Fibroblast of lung (primary cell): ENCODE results near the gene TCF20. TPM values are rescaled to one million over a fixed set of nuclear protein-coding genes. Genes with fewer than 3 reads are reported as not detected.

ENCODE experiments used
- DNase-seq, 2 donors: peaks; one replicate each; pipeline versions ENCODE4 v3.0.0 to v3.0.0-alpha.2; 2010; ENCODE audit warnings: low read depth in 2 of 2
- H2AFZ ChIP-seq: 2 replicates; pipeline ENCODE4 v1.5.1; 2012; ENCODE audit warnings: low read length, control low read depth, inconsistent platforms
- H3K27ac ChIP-seq: 2 replicates; pipeline ENCODE4 v1.5.1; 2011; ENCODE audit warnings: low read length, control low read depth; ENCODE audit not compliant: insufficient read depth
- H3K27me3 ChIP-seq: 2 replicates; pipeline ENCODE4 v1.5.1; 2011; ENCODE audit warnings: mild to moderate bottlenecking, low read length; ENCODE audit not compliant: control insufficient read depth, insufficient read depth
- H3K36me3 ChIP-seq: 2 replicates; pipeline ENCODE4 v1.5.1; 2011; ENCODE audit warnings: low read length; ENCODE audit not compliant: control insufficient read depth, insufficient read depth
- H3K4me1 ChIP-seq: 2 replicates; pipeline ENCODE4 v1.5.1; 2011; ENCODE audit warnings: low read length; ENCODE audit not compliant: control insufficient read depth, insufficient read depth; ENCODE audit errors: extremely low read depth
- H3K4me2 ChIP-seq: 2 replicates; pipeline ENCODE4 v1.5.1; 2011; ENCODE audit warnings: low read length, control low read depth; ENCODE audit not compliant: insufficient read depth; ENCODE audit errors: extremely low read depth
- H3K4me3 ChIP-seq, 4 experiments: fragments of 200-600 bp in 1 of 4; sonication (generic) in 1 of 4; replicated peaks in 1 of 4; 2 replicates each; pipeline ENCODE4 v1.5.1; 2011 to 2016; ENCODE audit warnings: low read length in 4 of 4, low read depth in 3 of 4, mild to moderate bottlenecking in 3 of 4, control low read depth in 2 of 4, inconsistent platforms in 1 of 4, mixed read lengths in 1 of 4; ENCODE audit not compliant: insufficient read depth in 1 of 4; ENCODE audit errors: control extremely low read depth in 1 of 4
- H3K79me2 ChIP-seq: 2 replicates; pipeline ENCODE4 v1.5.1; 2012; ENCODE audit warnings: mild to moderate bottlenecking, low read length, inconsistent platforms; ENCODE audit not compliant: control insufficient read depth, insufficient read depth
- H3K9ac ChIP-seq: 2 replicates; pipeline ENCODE4 v1.5.1; 2011; ENCODE audit warnings: mild to moderate bottlenecking, low read length, control low read depth; ENCODE audit not compliant: insufficient read depth
- H3K9me3 ChIP-seq: 2 replicates; pipeline ENCODE4 v1.5.1; 2012; ENCODE audit warnings: low read depth, low read length; ENCODE audit not compliant: control insufficient read depth, insufficient read depth
- H4K20me1 ChIP-seq: 2 replicates; pipeline ENCODE4 v1.5.1; 2011; ENCODE audit warnings: low read length; ENCODE audit not compliant: control insufficient read depth, insufficient read depth; ENCODE audit errors: extremely low read depth
- EZH2 ChIP-seq: IDR thresholded peaks from 2 replicates; pipeline ENCODE4 v1.5.1; 2012; ENCODE audit warnings: low read length, control low read depth, mild to moderate bottlenecking; ENCODE audit errors: missing control alignments
- polyA plus RNA-seq, 2 donors: library from polyadenylated mRNA; depleted of rRNA in 1 of 2; stranded (reverse) in 1 of 2; unstranded in 1 of 2; fragments of >200 nt; gene quantifications; 2 replicates each; pipeline ENCODE4 v1.2.1, GENCODE V29; 2011 to 2012; ENCODE audit warnings: missing spikeins in 1 of 2
- total RNA-seq: library from RNA; depleted of rRNA; stranded (reverse); fragments of >200 nt; gene quantifications from 2 replicates; pipeline ENCODE4 v1.2.1, GENCODE V29; 2014
- TF ChIP-seq, protein P1 (sequence below), 2 donors: IDR thresholded peaks in 1 of 2; conservative IDR thresholded peaks in 1 of 2; 1 replicate in 1 of 2; 2 replicates in 1 of 2; pipeline ENCODE4 v1.5.1; 2011 to 2012; ENCODE audit warnings: low read length in 2 of 2, control low read depth in 1 of 2, inconsistent platforms in 1 of 2, low read depth in 1 of 2, mild to moderate bottlenecking in 1 of 2

The TCF20 gene
- total and polyA plus RNA-seq, 2 donors (not counting 1 experiment from before 2014, with no cell fraction given) = 11.8 to 25.4 TPM

DNA sequence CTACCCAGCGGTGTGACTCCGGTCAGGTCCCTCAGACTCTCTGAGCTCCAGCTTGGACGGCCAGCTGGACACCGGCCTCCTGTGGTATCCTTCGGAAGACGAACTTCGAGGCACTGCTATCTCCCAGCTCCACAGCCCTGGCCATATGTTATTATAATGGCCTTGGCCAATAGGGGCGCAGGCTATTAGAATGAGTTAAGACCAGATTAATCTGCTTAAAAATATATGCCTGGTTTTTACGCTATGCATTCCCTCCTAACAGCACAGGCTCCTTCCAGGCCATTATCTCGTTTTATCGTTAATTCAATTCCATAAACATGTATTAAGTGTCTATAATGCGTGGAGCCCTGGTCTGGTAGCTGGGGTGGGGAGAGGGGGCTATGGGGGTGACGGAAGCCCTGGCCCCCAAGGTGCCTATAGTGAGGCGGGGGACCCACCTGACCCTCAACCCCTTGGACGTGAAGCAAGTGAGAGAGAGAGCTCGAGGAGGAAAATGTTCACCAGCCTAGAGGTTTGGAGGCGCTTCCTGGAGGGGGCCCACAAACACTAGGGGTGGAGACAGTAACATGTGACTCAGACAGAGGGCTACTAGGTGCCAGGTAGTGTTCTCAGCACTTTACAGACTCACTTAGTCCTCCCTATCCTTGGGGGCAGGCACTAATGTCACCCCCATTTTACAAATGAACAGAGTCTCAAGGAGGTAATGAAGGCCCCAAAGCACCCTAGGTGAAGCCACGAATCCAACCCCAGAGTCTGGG lies 37.5 kb upstream of the TCF20 start:
- H4K20me1 ChIP-seq = no peaks in the 10 kb centered on the region
- no peaks in the 10 kb centered on the region for H3K36me3 ChIP-seq
- no peak overlapping the region for H2AFZ ChIP-seq
- TF ChIP-seq EZH2 = no peak
- TF ChIP-seq, protein P1, sequence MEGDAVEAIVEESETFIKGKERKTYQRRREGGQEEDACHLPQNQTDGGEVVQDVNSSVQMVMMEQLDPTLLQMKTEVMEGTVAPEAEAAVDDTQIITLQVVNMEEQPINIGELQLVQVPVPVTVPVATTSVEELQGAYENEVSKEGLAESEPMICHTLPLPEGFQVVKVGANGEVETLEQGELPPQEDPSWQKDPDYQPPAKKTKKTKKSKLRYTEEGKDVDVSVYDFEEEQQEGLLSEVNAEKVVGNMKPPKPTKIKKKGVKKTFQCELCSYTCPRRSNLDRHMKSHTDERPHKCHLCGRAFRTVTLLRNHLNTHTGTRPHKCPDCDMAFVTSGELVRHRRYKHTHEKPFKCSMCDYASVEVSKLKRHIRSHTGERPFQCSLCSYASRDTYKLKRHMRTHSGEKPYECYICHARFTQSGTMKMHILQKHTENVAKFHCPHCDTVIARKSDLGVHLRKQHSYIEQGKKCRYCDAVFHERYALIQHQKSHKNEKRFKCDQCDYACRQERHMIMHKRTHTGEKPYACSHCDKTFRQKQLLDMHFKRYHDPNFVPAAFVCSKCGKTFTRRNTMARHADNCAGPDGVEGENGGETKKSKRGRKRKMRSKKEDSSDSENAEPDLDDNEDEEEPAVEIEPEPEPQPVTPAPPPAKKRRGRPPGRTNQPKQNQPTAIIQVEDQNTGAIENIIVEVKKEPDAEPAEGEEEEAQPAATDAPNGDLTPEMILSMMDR (conservative IDR thresholded peaks at IDR 0.05 in 1 of 2, IDR thresholded peaks at IDR 0.05 in 1 of 2; ENCODE audit: low read depth in 1 of 2, low read length in 2 of 2) = no peak
- DNase-seq = no peak
- no peak overlapping the region for H3K4me3 ChIP-seq
- no peaks in the 10 kb centered on the region for H3K9me3 ChIP-seq
- peaks cover 7% of the 10 kb centered on the region for H3K27me3 ChIP-seq
- no peaks in the 10 kb centered on the region for H3K79me2 ChIP-seq
- H3K27ac ChIP-seq = no peak overlapping the region
- no peaks in the 10 kb centered on the region for H3K4me1 ChIP-seq
- H3K4me2 ChIP-seq = no peak overlapping the region
- no peak overlapping the region for H3K9ac ChIP-seq

DNA sequence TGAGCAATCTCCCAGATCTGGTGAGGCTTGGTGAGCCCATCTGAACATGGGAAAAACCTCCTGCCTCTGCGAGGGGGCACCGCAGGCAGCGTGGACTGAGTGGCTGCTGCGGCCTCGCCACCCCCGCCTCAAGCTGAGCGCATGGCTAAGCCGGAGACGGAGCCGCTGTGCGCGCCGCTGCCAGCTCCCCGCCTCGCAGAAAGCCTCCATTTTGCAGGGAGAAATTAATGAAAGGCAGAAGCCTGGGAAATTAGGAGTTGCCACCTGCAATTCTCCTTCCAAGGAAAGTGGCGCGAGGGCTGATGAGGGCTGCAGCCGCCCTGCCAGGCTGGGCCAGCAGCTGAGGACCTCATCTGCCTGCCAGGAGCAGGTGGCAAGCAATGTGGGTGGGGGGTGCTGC lies 35.6 kb upstream of the TCF20 start:
- Histone ChIP-seq H3K4me2 (no peak overlapping the region), H3K9me3 (no peaks in the 10 kb centered on the region), H3K79me2 (no peaks in the 10 kb centered on the region), H3K4me1 (no peaks in the 10 kb centered on the region), H3K27ac (no peak overlapping the region), H3K9ac (no peak overlapping the region), H3K36me3 (no peaks in the 10 kb centered on the region), H2AFZ (no peak overlapping the region), H3K4me3 (no peak overlapping the region), H4K20me1 (no peaks in the 10 kb centered on the region), H3K27me3 (peaks cover 3% of the 10 kb centered on the region)
- TF ChIP-seq EZH2 = no peak
- TF ChIP-seq, protein P1 (conservative IDR thresholded peaks at IDR 0.05 in 1 of 2, IDR thresholded peaks at IDR 0.05 in 1 of 2; ENCODE audit: low read depth in 1 of 2, low read length in 2 of 2) = no peak
- DNase-seq = no peak

DNA sequence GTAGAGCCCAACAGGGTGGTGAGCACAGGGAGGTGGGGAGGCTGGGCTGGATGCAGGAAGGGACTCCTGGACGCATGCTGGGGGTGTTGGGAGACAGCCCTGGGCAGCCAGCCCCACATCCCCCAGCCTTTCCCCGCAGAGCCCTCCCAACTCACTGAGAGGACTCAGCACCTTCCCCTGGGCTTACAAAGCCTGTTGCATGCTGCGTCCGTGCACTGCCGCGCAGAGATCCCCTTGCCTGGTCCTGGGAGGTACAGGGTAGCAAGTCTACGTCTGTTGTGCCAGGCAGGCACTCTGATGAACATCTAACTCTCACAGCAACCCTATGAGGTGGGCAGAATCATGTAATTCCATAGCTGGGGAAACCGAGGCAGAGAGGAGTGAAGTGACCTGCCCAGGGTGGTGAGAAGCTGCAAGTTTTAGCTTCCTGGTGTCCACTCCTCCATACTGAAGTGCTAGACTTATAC lies 33.9 kb upstream of the TCF20 start:
- Histone ChIP-seq H3K4me1 (no peaks in the 10 kb centered on the region), H3K4me2 (no peak overlapping the region), H3K9me3 (no peaks in the 10 kb centered on the region), H3K4me3 (no peak overlapping the region), H2AFZ (no peak overlapping the region), H3K27me3 (peaks cover 3% of the 10 kb centered on the region), H3K9ac (no peak overlapping the region), H3K36me3 (no peaks in the 10 kb centered on the region), H3K27ac (no peak overlapping the region), H3K79me2 (no peaks in the 10 kb centered on the region), H4K20me1 (no peaks in the 10 kb centered on the region)
- TF ChIP-seq EZH2 = no peak
- TF ChIP-seq, protein P1 (conservative IDR thresholded peaks at IDR 0.05 in 1 of 2, IDR thresholded peaks at IDR 0.05 in 1 of 2; ENCODE audit: low read depth in 1 of 2, low read length in 2 of 2) = no peak
- no peak for DNase-seq
